Kidney tubule cell (primary cell): ENCODE results near the gene ARMCX6.
"Not testable (repeated sequence)": the region's sequence is repeated elsewhere in the genome, so short reads cannot be mapped to it uniquely, and the experiment has no call there.

ENCODE experiments used
- DNase-seq: peaks from one replicate; pipeline ENCODE4 v3.0.0-alpha.2; 2018; ENCODE audit warnings: low spot score

ARMCX6 gene

GRCh38 chrX:101617211-101618191 is at the start of gene ARMCX6:
TSS of gene ARMCX6 (minus strand) at chrX:101618000. CDS start at chrX:101616620, 1,380 bp downstream.
- DNase-seq, result peak; percentile 63

- DNase-seq, result peak; percentile 26
These were observed 41.8 kb upstream of the ARMCX6 start, which contains the start of gene ARMCX2 for GRCh38 chrX:101659601-101660063. TSS of gene ARMCX2 (minus strand) at chrX:101659850. CDS start at chrX:101657588, 2,262 bp downstream.

GRCh38 chrX:101658661-101659491 is 41.1 kb upstream of the ARMCX6 start:
- DNase-seq, result peak; percentile 43

GRCh38 chrX:101657495-101657894 is 39.7 kb upstream of the ARMCX6 start:
- DNase-seq, result no peak

GRCh38 chrX:101656817-101657216 is 39.0 kb upstream of the ARMCX6 start:
- no peak for DNase-seq

GRCh38 chrX:101655534-101655933 is 37.7 kb upstream of the ARMCX6 start:
- DNase-seq, result no peak

- DNase-seq, result not testable (repeated sequence)
These were observed 29.9 kb upstream of the ARMCX6 start for GRCh38 chrX:101647716-101648115.

- DNase-seq, result no peak
These were observed 24.3 kb upstream of the ARMCX6 start for GRCh38 chrX:101642093-101642492.

GRCh38 chrX:101639583-101639982 is 21.8 kb upstream of the ARMCX6 start:
- no peak for DNase-seq

GRCh38 chrX:101619364-101619763 is 1.6 kb upstream of the ARMCX6 start:
- peak; percentile 2 for DNase-seq

- no peak for DNase-seq
These were observed 12.1 kb downstream of the ARMCX6 start for GRCh38 chrX:101605728-101606127.

GRCh38 chrX:101605146-101605545 is 12.7 kb downstream of the ARMCX6 start:
- DNase-seq, result no peak

- no peak for DNase-seq
These were observed 15.7 kb downstream of the ARMCX6 start for GRCh38 chrX:101602077-101602476.

GRCh38 chrX:101599592-101599991 is 18.2 kb downstream of the ARMCX6 start:
- not testable (repeated sequence) for DNase-seq

GRCh38 chrX:101595739-101596419 is 21.9 kb downstream of the ARMCX6 start:
- DNase-seq, result peak; percentile 70
